Activated T-cell treated with anti-CD3 and anti-CD28 coated beads, Interleukin-2, amount 50 U/mL, for 48 hours (primary cell): Measurements from ENCODE around the gene ST6GALNAC1.

Experiments used
- DNase-seq, 2 experiments: peaks; one replicate each; pipeline ENCODE4 v3.0.0-alpha.2; 2020

Gene ST6GALNAC1

DNA sequence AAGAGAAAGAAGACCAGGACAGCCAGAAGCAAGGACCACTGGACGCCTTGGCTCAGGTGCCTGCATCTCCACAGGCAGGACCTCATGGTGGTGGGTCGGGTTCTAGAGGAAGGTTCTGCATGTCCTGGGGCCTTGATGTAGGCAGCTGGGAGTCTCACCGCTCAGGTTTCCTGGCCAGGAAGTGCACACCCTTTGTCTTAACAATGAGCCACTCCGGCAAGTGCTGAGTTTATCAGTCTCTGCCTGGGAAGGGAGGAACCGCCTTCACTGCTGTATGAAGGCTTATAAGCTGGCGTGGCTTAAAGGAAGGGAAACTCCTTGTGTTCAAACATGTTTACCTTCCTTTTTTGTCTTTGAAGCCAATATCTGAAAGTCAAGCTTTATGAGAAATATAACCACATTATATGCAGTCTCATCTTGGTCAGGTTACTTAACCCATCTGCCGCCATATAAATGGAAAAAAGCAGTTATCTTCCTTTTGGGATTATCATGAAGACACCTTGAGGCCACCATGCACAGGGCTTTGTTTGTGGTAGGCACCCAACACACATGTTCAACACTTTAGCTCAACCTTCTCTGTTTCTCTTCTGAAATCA is at the start of gene ST6GALNAC1:
ST6GALNAC1 (minus strand) TSS at position 205 of the 596 bp plus-strand sequence; CDS start at position 86, 119 bp downstream.
- peak; percentile 31 for DNase-seq

DNA sequence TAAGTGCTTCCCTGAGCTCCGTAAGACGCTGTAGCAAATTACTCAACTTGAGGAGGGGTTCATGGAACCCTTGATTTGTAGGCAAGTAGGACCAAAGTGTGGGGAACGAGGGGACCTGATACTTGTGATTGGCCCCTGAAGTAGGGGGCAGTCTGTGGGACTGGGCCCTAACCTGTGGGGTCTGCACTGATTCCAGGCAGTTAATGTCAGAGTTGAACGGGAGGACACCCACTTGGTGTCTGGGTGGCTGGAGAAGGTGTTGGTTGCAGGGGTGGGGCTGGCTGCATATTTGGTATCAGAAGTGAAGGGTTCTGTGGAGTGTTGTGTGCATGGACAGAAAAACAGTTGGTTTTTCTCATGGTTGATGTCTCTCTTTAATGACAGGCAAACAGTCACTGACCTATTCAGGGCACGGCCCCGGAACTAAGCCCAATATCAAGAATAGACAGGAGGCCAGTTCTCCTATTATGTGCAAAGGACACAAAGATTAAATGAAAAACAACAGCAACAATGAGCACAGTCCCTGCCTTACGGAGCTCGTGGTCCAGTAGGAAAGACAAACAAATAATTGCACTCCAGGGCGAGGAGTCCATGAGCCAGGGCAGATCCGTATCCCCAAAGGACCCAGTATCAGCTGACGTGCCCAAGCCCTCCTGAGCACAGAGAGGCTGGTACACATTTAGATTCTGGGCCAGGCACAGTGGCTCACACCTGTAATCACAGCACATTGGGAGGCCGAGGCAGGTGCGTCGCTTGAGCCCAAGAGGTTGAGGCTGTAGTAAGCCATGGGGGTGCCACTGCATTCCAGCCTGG is 48.0 kb upstream of the ST6GALNAC1 start:
- DNase-seq: no peak

GRCh38 chr17:76690596-76691280 is 47.2 kb upstream of the ST6GALNAC1 start:
- no peak for DNase-seq

DNA sequence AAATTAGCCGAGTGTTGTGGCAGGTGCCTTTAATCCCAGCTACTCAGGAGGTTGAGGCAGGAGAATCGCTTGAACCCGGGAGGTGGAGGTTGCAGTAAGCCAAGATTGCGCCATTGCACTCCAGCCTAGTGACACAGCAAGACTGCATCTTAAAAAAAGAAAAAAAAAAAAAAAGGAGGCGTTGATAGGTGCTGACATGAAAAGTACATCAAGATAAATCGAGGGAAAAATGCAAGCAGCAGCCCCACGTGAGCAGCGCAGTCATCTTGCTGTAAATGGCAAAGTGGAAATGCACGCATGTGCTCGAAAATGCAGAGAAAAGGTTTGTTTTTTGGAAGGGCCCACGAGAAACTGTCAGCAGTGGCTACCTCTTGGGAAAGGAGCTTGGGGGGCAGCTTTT is 46.3 kb upstream of the ST6GALNAC1 start:
- DNase-seq: no peak

DNA sequence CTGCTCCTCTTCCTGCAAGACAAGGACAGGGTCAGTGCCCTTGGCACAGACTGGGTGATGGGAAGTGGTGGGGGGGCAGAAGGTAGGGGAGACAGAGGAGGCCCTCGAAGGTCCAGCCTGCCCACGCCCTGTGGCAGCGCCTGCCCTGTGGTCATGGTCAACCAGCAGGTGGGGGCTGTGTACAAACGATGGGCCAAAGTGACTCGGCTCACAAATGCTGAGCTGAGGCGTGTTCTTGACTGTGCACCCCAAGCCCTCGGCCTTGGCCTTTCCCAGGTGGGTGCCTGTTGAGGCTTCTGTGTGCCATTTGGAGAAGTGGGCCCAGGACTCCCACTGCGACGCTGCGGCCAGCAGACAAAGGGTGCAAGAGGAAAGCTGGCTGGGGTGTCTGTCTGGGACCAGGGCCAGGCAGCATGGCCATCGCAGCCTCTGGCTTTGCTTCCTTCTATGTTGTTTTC is 44.6 kb upstream of the ST6GALNAC1 start:
- no peak for DNase-seq

DNA sequence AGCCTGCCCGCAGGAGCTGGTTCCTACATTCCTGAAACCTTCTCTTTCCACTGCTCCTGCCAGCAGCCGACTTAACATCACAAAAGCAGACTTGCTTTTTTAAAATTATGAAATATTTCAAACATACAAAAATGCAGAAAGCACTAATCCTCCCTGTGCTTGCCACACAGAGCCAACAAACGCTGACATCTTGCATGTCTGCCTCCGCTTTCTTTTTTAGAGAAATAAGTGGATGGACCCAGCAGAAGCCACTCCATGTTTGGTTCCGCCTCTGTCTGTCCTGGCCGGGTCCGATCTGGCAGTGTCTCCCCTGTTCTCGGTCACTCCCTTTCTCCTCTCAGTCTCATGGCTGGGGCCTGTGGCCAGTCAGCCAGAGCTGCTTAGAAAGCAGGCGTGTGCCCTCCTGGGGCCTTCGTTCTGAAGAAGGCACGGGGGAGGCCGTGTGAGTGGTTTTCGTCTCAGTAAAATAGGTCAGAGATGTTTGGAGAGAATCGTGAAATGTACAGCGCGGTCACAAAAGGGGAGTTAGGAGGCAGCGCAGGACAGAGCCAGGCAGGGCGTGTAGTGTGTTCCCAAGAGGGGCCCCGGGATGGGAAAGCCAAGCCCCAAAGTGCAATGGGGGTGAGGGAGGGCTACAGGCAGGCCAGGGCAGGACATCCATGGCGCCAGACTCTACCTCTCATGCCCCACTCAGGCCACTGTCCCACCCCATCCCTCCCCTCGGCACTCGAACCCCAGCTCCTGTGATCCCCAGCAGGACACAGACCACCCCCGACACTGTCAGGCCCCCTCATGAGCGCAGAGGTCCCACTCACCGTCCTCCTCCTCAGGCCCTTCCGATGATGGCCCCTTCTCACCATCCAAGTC is 44.0 kb upstream of the ST6GALNAC1 start:
- DNase-seq: no peak

DNA sequence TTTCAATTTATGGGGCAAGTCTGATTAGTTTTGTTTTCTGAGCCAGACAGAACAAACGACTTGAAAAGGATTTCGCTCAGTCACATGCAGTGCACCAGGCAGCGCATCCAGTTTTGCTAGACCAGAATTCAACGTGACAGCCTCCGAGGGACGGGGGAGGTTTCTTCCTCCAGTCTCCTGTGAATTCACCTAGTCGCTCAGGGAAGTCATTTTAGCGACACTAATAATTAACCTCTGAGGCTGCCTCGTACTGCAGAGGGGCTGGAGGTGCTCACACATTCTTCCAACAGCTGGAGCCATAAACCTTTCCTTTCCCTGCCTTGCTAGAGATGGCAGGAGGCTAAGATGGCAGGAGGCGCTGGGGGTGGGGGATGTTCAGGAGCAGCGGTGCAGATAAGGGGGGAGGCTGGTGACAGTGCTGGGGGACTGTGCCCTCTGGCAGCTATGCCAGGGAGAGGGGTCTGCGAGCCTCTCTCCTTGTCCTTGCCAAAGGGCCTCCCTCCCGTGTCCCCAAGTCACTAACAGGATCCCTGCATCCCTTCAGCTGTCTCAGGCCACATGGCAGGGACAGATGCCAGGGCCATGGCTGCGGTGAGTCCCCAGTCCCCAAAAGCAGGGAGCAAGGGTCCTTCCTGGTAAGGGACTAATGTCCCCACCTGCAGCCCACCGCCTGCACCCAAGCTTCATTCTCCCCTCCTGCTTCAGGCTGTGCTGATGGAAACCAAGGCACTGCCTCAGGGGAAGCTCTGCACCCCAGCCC is 43.2 kb upstream of the ST6GALNAC1 start:
- no peak for DNase-seq

- DNase-seq: no peak
Measured at GRCh38 chr17:76685846-76686245, 42.3 kb upstream of the ST6GALNAC1 start.

- no peak for DNase-seq
Measured at GRCh38 chr17:76685366-76685765, 41.8 kb upstream of the ST6GALNAC1 start.

DNA sequence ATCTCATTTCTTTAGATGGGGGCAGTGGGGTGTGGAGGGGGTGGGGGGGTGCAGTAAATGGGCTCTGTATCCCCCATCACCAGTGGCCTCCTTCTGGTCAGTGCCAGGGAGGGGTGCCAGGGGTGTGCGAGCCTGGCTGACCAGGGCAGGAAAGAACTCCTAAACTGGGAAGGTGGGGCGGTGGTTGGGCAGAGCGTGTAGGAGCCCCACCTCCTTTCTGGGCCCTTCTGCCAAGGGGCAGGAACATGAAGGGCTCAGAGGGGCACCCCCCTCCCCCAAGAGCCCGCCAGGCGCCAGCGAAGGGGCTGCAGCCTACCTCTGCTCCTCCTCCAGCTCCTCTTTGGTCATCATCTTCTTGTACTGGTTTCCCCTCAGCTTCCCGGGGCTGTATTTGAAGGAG is 41.2 kb upstream of the ST6GALNAC1 start:
- no peak for DNase-seq

GRCh38 chr17:76683921-76684745 is 40.6 kb upstream of the ST6GALNAC1 start:
- DNase-seq: no peak

- DNase-seq: no peak
Measured at GRCh38 chr17:76683011-76683755, 39.6 kb upstream of the ST6GALNAC1 start.

DNA sequence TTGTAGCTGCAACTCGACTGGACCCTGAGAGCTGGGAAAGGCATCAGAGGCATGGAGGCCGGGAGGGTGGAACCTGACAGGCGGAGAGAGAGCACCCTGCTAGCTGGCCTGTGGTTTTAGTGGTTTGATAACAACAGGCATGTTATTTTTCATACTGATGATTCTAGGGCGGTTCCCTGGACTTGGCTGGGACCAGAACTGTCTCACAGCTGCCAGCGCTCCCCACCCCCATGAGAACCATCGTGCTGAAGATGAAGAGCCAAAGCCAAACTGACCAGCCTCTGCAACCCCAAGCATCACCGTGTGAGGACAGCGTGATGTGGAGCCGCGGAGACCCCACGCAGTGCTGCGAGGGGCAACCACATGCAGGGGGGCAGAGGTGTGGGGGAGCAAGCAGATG is 38.7 kb upstream of the ST6GALNAC1 start:
- no peak for DNase-seq

DNA sequence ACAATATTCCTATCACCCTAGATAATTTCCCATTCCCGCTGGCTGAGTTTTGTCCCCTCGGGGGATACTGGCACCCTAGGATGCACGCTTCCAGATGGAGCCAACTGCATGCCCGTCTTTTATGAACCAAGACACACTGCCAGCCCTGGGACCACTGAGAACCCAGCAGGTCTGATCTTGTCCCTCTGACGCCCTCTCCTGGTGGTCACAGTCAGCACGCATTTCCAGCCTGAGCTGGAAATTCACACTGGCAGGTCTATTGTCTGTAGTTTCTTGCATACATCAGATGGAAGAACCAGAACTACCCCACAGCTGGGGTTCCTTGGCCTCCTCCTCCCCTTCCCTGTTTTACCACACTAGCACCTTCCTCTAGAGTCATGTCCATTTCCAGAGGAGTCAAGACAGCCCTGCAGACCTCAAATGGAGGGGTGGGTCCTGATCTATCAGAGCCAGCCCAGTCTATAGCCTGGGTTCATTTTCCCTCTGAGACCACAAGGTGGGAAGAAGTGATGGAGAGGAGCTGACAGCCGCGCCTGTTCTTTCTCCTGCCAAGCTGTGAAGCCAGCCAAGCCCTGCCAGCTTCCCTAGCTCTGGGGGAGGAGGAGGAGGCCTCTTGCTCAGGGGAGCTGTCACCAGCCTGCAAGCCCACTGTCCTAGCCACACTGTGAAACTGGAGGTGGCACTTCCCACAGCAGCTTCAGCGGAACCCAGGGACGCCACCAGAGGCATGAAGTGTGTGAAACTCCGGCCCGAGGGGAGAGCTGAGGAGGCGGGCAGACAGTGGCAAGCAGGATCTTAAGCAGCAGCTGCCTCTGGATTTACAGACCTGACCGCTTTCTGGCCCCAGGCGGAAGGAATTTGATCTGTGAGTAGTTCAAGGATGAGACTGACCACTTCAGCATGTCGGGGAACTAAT is 37.9 kb upstream of the ST6GALNAC1 start:
- DNase-seq: peak; percentile 77 to 81

DNA sequence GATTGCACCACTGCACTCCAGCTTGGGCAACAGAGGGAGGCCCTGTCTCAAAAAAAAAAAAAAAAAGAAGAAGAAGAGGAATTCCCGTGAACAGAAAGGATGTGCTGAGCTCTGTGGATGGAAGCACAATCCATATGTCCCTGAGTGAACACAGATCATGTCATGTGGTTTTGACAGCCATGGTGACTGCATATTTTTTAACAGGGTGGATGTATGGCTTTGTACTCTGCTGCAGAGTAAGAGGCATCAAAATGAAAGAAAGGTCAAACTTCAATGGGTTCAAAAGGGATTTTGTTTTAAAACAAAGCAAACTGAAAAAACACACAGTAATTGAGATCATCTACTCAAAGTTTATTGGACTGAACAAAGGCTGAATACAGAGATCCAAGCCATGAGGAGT is 35.7 kb upstream of the ST6GALNAC1 start:
- DNase-seq: no peak

DNA sequence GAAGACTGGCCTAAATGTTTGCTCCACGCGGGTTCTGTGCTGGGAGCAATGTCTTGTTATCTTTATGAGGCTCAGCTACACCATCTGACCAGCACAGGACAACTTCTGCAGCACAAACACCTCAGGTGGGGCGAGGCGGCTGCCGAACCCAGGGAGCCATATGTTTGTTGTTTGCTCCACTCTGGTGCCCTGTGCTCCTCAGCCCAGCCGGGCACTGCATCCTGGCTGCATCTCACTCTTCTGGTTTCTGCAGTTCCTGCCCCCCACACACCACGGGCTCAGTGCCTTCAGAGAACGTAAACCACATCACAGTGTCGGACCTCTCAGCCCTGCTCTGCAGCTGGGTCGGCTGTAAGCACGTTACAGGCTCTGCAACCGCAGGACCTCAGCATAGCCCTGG is 34.8 kb upstream of the ST6GALNAC1 start:
- peak; percentile 29 to 39 for DNase-seq

- DNase-seq: no peak
Measured at GRCh38 chr17:76677406-76677805, 33.8 kb upstream of the ST6GALNAC1 start.

DNA sequence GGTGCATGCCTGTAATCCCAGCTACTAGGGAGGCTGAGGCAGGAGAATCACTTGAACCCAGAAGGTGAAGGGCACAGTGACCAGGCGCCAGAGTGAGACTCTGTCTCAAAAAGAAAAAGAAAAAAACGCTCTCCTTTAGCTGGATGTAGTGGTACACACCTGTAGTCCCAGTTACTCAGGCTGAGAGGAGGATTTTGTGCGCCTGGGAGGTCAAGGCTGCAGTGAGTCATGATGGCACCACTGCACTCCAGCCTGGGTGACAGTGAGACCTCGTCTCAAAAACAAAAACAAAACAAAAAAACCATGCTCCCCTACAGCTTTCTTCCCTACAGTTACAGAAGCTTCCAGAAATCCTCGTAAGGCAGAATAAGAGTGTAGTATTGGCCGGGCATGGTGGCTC is 33.1 kb upstream of the ST6GALNAC1 start:
- no peak for DNase-seq

DNA sequence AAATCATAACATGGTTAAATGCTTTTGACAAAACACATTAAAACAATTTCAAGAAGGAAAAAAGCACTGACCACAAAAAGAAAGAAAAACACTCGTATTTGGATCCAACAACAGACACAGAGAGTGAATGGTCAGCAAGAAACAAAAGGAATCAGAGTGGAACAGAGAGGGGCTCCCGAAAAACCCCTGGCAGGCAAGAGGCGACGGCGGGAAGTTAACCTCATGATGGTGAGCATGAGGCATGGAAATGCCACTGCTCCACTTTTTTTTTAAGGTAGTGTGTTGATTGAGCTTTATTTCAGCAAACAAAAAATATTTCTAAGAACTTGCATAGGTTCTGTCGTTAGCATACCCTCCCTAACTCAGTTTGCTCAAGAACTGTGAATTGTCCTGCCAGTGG is 32.1 kb upstream of the ST6GALNAC1 start:
- no peak for DNase-seq
